Hippocampal formation (tissue), 2 donors: ENCODE measurements around the gene TPRN.
A peak's percentile ranks its signal among the peaks of the same experiment; 100 is the strongest.

Experiments
- DNase-seq, 2 donors: peaks; one replicate each; lab custom pipeline; 2025; lab: John Stamatoyannopoulos, UW

Gene TPRN

DNA sequence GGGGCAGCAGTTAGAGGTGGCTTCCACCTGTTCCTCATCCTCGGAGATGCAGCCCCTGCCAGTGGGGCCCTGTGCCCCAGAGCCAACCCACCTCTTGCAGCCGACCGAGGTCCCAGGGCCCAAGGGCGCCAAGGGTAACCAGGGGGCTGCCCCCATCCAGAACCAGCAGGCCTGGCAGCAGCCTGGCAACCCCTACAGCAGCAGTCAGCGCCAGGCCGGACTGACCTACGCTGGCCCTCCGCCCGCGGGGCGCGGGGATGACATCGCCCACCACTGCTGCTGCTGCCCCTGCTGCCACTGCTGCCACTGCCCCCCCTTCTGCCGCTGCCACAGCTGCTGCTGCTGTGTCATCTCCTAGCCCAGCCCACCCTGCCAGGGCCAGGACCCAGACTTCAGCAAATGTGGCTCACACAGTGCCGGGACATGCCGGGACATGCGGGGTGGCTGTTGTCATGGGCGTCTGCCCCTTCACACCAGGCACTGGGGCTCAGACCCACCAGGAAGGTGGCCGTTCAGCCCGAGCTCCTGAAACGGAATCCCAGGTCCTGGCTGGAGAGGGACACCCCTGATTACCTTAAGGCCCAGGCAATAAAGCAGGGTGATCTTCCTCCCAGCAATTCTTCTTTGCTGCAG is 25.3 kb upstream of the TPRN start:
- DNase-seq, result no peak

DNA sequence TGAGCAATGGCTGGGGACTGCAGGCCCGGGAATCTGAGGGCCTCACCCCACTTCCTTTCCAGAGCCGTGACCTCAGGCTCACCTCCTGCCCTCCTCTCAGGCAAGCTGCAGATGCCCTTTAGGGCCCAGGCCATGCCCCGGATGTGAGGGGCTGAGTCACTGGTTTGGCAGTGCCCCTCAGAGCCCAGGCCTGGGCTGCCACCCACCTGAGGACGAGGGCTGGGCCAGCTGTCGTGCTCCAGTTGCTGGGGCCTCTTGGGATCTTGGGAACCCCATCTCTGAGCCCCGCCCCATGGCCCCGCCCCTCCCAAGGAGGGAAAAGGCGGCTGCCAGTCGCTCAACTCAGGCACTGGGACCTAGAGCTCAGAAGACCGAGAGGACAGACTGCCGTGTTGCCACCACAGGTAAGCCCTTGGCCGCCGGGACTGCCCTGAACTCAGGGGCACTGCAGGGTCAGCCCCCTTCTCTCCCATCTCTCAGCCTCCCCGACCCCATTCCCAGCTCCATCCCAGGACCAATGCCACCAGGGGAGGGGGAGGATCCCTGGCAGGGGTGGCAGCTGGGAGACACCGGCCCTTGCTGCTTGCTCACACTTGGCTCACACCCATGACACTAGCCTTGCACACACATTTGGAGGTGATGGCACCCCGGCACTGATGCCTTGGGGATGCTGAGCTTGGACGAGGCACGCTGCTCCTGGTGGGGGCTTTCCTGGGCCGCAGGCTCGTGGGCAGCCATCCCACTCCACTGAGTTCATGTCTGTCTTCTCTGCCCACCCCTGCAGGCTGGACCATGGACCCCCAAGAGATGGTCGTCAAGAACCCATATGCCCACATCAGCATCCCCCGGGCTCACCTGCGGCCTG is 24.5 kb upstream of the TPRN start, which contains the start of gene CYSRT1:
TSS of gene CYSRT1 (plus strand) at position 345 of the 865 bp plus-strand sequence. CDS start at position 793, 448 bp downstream.
- DNase-seq, result no peak

DNA sequence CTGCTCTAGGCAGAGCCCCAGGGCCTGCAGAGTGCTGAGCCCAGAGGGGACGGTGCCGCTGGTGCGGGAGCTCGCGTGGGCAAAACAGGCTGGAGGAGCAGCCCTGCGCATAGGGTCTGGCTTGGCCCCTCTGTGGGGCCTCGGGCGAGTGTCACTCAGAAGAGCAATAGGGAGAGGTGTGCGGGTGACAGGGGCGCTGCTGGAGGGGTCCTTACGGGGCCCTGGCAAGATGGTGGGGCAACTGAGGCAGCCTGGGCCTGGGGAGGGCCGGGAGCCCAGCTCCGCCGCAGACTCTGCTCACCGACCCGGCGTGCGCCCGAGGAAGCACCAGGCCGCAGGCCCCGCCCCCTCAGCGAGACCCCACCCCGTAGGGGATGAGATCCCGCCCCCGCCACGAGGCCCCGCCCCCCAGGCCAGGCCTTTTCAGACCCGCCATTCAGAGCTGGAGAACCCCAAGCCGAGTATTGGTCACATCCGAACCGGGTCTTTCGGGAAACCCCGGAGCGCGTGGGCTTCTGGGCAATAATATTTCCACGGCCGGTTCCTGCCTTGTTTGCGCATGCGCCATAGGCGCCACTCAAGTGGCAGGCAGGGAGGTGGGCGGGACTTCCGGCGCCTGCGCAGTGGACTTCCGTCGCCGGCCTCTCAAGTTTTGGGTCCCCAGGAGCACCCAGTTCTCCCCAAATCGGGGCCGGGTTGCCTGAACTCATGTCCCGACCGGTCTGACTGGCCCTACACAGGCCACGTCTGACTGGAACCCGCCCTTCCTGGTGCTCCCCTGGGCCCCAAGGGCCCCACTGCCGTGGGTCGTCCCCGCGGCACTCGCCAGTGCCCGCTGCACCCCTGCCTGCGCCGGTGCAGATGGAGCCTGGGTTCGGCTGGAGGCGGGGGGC is 22.8 kb upstream of the TPRN start:
- DNase-seq, result peak; percentile 95 to 97

DNA sequence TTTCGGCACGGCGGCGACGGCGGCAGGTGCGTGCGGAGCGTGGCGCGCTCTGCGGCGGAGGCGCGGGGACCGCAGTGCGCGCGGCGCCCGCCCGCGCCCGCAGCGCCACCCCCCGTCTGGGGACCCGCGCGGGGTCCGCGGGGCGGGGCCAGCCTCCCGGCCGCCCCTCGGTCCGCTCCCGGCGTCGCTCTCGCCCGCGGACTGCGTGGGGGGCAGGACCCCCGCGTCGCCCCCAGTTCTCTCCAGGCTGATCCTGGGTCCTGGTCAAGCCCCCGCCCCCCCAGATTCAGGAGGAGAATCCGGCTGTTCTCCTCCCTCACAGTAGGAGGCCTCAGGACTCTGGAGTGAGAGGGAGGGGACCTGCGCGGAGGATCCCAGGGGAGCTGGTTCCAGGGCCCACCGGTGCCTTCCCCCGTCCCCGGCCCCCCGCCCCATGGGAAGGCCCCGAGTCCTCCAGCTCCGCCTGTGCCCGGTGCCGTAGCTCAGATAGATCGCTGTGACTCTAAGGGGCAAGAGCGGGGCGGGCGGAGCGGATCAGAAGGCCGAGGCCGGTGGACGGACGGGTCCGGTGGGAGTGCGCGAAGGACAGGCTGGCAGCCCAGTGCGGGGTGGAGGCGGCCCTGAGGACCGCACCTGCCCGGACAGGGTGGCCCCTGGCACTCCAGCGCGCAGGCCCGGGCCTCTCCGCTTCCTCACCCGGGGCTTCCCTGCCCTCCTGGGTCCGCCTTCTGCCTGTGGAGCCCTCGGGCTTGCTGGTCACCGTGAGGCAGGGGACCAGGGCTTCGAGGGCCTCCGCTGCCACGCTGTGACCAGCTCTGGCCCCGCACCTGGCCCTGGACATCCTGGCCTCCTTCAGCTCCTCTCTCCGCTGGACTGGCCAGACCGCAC is 21.9 kb upstream of the TPRN start, which contains the start of gene RNF208:
TSS of gene RNF208 (minus strand) at position 51 of the 888 bp plus-strand sequence. CDS start 1,028 bp downstream, outside the sequence.
- DNase-seq, result no peak

DNA sequence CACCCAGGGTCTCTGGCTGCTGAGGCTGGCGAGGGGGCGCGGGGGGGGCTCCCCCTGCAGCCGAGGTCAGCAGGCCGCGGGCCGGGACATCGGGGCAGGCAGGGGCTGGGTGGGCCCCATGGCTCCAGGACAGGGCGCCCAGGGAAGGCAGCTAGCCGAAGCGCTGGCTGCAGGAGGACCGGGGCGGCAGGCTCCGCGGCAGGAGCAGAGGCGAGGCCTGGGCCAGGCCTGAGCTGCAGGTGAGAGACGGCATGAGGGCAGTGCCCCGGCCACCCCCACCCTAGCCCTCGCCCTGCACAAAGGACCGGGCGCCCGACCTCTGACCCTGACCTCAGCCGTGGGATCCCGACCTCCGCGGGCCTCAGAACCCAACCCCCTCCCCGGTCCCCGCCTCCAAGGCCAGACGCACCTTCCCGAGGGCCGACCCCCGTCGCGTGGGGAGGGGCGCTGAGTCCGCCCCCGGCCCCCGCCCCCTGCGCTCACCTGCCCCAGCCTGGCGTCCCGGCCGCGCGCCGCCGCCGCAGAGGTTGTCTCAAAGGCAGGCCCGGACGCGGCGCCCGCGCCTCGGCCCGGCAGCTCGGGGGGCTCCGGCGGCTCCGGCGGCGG is 21.1 kb upstream of the TPRN start:
- no peak for DNase-seq

DNA sequence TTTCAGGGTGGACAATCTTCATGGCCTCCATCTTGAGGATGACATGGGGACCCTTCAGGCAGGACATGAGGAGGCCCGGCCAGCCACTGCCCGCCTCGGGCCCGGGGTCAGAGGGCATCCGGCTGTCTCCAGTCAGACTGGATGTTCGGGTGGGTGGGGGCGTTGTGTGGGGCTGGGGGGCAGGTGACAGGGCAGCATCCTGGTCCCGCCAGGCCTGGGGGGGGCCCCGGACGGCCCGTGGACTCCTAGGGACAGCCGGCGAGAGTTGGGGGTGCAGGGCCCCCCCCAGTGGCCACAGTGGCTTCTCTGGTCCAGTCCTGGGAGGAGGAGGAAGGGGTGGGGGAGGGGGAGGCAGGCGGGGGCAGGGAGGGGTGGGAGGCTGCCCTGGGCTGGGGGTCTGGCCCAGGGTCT is 20.6 kb upstream of the TPRN start:
- no peak for DNase-seq

DNA sequence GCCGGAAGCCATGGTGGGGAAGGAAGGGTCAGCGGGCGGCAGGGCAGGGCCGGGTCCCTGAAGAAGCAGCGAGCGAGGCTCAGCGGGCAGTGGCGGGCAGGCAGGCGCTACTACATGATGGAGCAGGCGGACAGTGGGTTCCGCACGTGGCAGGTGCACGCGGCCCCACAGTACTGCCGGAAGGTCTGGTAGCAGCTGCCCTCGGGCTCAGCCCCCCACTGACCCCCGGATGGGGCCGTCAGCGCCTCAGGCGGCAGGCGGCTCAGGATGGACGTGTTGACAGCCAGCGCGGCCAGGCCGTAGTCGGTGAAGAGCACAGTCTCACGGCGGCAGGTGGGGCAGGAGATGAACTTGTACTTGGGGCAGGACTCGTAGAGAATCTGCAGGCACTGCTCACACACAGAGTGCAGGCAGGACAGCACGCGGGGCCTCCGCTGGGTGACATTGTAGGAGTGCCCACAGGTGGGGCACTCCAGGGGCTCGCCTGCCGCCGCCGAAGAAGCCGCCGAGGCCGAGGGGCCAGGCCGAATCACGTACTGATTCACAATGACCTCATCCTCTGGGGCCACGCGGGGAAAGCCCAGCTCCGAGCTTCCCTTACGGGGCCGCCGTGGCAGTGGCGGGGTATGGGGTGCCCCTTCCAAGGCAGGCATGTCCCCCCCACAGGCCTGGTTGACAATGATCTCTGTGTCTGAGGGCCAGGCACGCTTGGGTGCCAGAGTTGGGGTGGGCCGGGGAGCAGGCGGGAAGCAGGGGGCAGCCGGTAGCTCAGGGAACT is 20.0 kb upstream of the TPRN start:
- no peak for DNase-seq

DNA sequence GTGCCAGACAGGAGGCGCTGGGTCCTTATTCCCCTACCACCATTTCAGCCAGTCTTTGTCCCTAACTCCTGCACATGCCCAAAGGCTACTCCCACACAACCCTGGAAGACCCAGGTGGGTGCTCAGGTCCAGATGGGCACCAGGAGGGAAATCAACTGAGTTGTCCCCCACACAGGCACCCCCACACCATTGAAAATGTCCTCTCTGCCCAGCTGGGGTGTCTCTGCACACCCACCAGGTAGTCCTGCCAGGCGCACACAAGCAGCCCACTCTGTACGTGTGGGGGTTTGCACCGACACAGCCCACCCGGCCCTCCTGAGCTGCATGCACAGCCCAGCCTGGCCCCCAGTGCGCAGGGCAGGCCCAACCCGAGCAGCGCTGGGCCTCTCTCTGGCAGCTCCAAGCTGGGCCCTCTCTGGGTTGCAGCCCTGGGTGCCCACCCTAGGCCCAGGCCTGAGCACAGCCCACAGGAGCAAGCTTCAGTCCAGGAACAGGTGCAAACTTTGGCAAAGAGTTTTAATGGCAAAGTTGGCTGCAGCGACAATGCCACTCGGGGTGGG is 19.3 kb upstream of the TPRN start:
- no peak for DNase-seq

DNA sequence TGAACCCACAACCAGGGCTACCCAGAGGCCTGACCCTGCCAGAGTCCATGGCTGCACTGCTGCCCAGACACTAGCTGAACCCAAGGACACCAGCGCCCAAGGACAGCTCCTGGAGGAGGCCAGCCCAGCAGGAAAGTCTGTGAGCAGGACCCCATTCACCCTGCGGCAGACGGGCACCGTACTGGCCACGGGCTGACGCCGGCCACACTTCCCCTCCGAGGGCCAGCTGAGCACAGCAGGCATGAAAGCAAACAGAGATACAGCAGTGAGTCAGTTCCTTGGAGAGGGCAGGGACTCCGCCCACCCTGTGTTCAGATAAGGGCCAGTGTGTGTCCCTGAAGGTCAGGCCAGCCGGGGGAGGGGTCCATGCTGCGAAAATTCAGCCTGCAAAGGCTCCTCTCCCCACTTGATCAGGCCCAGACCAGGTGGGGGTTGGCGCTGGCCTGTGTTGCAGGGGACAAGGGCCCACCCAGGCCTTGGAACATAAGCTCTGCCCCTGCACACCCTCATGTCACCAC is 18.3 kb upstream of the TPRN start:
- no peak for DNase-seq

DNA sequence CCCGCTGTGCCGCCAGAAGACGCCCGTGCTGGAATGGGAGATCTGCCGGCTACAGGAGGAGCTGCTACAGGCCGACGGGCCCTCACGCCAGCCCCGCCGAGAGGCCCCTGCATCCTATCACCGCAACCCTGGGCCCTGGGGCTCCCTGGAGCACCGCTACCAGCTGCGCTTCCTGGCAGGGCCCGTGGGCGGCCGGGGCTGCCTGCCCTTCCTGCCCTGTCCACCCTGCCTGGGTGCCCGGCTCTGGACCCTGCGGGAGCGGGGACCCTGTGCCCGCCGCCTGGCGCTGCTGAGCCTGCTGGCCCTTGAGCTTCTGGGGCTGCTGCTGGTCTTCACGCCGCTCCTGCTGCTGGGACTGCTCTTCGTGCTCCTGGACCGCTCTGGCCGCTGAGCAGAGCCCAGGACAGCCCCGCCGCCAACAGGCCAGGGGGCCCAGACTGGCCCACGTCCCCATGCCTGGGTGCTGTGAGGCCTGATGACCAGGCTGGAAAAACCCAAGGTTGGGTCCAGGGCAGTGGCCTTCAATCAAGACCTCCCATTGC is 17.7 kb upstream of the TPRN start:
- no peak for DNase-seq

DNA sequence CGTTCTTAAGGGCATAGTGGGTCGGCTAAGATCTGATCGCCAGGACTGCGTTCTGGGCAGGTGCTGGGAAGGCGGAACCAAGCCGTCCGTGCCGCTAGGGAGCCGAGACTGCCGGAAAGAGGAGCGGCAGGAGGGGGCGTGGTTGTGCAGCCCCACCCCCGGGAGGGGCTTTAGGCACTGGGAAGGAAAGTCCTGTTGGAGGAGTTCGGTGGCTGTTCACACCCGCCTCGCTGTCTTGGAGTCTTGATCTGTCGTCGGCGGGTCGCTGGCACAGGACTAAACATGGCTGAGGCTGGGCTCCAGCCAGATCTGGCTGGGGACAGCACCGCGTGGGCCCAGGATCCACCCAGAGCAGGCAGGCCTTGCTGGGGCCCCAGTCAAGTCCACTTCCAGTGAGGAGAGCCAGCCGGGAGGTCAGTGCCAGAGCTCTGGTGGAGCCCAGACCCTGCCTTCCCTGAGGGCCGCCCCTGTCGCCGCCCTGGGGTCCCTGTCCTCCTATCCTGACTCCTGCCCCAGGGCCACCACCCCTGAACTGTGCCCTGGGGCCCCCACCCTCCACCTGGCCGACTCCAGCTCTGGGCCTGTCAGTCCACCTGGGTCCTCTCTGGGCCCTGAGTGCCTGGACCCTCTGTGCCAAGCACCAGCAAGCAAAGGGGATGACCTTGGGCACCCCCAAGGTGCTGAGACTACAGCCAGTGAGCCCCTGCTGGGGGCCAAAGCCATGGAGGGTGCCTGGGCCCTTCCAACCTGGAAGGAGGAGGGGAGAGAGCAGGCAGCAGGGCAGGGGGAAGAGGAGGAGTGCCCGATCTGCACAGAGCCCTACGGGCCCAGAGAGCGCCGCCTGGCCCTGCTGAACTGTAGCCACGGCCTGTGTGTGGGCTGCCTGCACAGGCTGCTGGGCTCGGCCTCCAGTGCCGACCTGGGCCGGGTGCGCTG is 17.0 kb upstream of the TPRN start:
- DNase-seq, result no peak

DNA sequence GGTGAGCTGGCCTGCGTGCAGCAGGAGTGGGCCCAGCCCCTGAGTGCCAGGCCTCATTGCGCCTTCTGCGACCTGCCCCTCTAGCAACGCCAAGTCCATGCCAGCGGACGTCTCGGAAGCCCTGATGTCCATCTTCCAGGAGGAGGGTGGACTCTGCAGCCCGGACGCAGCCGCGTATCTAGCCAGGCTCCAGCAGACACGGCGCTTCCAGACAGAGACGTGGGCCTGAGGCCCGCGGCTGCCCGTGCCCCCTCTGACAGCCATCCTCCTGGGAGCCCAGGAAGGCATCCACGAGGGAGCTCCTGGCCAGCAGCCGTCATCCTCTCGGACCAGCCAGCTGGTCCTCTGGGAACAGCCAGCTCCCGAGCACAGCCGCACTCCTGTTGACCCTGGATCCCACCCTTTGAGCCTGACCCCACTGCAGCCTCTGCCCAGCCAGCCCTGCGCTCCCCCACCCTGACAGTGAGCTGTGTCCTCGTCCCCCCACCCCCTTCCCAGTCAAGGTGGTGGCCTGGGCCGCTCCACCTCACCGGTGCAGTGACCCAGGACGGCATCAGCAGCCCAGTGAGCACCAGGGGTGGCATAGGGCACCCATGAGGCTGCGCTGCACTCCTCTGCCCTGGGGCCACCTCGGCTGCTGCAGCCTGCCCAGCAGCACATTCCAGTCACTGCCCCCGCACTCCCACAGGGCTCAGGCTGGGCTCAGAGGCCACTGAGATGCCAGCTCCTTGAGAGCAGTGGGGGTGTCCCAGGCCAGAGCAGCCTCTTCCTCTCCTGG is 15.8 kb upstream of the TPRN start:
- no peak for DNase-seq

DNA sequence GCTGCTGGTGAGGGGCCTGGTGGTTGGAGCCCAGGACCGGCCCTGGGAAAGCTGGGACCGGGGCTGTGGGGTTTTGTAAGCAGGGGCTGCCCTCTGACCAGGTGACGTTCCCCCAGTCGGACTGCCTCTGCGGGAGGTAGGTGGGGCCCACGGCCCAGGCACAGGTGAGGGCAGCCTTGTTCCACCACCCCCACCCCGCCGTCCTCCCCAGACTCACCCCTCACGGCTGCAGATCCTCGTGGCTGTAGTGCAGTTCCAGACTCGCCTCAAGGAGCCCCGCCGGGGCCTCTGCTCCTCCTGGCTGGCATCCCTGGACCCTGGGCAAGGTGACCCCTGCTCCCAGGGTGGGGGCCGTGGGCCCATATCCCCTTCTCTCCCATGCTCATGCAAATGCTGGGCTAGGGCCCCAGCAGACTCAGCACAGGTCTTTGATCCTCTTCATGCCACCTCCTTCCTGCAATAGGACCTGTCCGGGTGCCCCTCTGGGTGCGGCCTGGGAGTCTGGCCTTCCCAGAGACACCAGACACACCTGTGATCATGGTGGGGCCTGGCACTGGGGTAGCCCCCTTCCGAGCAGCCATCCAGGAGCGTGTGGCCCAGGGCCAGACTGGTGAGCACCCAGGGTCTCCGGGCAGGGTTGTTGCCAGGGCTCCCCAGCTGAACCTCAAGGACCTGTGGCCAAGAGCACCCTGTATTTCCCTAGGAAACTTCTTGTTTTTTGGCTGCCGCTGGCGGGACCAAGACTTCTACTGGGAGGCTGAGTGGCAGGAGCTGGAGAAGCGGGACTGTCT is 14.8 kb upstream of the TPRN start:
- DNase-seq, result no peak

DNA sequence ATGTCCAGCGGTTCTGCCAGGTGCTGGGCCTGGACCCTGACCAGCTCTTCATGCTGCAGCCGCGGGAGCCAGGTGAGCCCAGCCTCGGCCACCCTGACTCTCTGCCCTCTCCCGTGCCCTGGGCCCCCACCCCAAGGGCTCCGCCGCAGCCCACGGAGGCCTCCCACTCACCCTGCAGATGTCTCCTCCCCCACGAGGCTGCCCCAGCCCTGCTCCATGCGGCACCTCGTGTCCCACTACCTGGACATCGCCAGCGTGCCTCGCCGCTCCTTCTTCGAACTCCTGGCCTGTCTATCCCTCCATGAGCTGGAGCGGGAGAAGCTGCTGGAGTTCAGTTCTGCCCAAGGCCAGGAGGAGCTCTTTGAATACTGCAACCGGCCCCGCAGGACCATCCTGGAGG is 14.1 kb upstream of the TPRN start:
- no peak for DNase-seq

DNA sequence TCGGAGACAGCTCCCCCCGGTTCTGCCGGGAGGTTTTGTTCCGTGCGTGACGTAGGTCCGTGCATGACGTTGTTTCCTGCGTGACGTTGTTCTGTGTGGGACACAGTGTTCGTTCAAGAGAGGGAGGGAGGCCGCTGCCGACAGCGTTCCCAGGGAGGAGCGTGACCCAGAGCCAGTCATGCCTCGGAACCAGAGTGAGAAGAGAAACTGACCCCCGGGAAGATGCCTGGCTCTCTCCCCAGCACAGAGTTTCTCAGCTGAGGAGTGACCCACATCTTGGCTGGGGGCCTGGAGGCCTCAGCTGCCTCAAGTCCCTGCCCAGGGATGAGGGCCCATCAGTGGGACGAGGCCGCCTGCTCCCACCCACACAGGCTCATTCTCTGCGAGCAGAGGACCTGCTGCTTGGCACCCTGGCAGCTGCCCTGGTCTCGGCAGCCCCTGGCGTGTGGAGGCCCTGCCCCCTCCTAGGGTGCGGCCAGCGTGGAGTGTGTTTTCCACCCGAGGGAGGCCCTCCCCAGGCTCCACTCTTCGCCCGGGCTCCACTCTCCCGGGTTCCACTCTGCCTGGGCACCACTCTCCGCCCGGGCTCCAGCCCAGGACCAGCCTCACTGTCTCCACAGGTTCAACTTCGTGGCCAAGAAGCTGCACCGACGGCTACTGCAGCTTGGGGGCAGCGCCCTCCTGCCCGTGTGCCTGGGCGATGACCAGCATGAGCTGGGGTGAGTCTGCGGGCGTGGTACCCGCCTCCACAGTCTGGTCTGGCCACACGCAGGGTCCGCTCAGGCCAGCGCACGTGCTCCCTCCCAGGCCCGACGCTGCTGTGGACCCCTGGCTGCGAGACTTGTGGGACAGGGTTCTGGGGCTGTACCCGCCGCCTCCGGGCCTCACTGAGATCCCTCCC is 12.9 kb upstream of the TPRN start:
- DNase-seq, result no peak
